NCI-H2171 treated with DMSO at 0.1 percent for 48 hours (cell line): ENCODE measurements around the gene KRTAP10-5.
"Not testable (repeated sequence)": the region's sequence is repeated elsewhere in the genome, so short reads cannot be mapped to it uniquely, and the experiment has no call there.

Source experiments
- DNase-seq: peaks from one replicate; lab custom pipeline; 2025; lab: John Stamatoyannopoulos, UW

Gene KRTAP10-5, protein sequence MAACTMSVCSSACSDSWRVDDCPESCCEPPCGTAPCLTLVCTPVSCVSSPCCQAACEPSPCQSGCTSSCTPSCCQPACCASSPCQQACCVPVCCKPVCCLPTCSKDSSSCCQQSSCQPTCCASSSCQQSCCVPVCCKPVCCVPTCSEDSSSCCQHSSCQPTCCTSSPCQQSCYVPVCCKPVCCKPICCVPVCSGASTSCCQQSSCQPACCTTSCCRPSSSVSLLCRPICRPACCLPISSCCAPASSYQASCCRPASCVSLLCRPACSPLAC

DNA sequence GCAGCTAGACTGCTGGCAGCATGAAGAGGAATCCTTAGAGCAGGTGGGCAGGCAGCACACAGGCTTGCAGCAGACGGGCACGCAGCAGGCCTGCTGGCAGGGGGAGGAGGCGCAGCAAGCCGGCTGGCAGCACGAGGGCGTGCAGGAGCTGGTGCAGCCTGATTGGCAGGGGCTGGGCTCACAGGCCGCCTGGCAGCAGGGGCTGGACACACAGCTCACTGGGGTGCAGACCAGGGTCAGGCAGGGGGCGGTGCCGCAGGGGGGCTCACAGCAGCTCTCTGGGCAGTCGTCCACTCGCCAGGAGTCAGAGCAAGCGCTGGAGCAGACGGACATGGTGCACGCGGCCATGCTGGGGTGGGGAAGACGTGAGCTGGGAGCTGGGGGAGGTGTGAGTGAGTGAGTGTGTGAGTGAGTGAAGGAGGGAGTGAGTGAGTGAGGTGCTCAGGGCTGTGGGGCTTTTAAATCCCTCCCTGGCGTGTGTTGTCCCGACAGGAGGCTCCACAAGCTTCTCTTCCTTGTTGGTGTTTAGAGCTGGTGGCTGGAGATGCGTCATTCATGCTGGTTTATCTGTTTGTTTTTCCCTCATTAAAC, at the start of gene KRTAP10-5:
Gene KRTAP10-5, minus strand, starts transcription at position 374 of the 591 bp plus-strand sequence. Its CDS starts 26 bp downstream, at position 348.
- peak; percentile 46 for DNase-seq

DNA sequence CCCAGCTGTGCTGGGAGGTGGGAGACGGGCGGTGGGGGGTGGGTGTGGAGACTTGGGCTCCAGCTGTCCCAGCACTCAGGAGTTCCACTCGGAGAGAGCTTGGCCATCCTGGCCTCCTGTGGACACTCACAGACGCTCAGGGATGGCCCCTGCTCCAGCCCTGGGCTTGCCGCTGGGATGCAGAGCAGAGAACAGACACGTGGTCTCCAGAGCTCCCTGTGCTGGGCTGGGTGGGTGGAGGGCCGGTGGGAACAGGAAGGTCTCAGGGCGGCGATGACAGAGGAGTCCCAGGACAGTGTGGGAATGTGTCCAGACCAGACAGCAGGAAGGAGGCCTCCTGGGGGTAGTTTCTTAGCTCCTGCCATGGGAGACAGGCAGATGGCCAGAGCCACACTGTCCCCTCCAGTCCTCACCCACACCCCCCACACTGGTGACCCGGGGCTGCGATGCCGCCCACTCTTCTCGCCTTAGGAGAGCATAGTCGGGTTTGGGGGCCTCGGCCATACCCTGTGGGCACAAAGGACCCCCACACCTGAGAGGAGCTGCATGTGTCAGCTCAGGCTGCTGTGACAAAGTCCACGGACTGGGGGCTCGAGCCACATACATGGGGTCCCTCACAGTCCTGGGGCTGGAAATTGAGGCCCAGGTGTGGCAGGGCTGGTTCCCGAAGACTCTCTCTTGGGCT, 48.4 kb upstream of the KRTAP10-5 start:
- no peak for DNase-seq

DNA sequence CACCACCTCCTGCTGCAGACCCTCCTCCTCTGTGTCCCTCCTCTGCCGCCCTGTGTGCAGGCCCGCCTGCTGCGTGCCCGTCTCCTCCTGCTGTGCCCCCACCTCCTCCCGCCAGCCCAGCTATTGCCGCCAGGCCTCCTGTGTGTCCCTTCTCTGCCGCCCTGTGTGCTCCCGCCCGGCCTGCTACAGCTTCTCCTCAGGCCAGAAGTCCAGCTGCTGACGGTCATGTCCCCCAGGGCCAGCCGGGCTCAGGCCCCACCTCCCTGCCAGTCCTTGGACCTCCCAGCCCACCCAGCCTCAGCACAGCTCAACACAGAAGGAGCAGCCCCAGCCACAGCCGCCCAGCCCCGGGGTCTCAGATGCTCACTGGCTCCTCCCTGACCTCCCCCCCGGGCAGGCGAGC, 47.4 kb upstream of the KRTAP10-5 start:
- DNase-seq = not testable (repeated sequence)

DNA sequence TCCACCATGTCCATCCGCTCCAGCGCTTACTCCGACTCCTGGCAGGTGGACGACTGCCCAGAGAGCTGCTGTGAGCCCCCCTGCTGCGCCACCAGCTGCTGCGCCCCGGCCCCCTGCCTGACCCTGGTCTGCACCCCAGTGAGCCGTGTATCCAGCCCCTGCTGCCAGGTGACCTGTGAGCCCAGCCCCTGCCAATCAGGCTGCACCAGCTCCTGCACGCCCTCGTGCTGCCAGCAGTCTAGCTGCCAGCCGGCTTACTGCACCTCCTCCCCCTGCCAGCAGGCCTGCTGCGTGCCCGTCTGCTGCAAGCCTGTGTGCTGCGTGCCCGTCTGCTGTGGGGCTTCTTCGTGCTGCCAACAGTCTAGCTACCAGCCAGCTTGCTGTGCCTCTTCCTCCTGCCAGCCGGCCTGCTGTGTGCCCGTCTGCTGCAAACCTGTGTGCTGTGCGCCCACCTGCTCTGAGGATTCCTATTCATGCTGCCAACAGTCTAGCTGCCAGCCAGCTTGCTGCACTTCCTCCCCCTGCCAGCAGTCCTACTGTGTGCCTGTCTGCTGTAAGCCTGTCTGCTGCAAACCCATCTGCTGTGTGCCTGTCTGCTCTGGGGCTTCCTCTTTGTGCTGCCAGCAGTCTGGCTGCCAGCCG, 46.9 kb upstream of the KRTAP10-5 start:
- not testable (repeated sequence) for DNase-seq

DNA sequence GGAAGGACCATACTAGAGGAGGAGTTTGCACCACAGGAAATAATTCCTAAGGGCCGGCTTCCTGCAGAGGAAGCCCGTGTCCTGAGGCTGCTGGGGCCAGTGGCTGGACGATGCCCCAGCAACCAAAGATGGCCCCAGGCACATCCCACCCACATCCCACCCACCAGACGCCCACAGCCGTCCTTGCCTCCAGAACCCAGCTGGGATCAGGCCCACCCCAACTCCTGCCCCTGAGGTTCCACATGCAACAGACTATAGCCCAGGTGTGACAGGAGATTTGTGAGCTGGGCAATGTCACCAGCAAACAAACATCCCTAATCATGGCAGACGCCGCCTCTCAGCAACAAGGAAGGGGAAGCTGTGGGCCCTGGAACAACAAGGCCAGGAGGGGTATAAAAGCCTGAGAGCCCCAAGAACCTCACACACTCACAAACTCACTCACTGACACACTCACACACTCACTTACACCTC, 46.3 kb upstream of the KRTAP10-5 start, which contains the start of gene KRTAP10-9:
Gene KRTAP10-9, plus strand, starts transcription at position 421 of the 471 bp plus-strand sequence. CDS start 79 bp downstream, outside the sequence.
- DNase-seq = no peak

DNA sequence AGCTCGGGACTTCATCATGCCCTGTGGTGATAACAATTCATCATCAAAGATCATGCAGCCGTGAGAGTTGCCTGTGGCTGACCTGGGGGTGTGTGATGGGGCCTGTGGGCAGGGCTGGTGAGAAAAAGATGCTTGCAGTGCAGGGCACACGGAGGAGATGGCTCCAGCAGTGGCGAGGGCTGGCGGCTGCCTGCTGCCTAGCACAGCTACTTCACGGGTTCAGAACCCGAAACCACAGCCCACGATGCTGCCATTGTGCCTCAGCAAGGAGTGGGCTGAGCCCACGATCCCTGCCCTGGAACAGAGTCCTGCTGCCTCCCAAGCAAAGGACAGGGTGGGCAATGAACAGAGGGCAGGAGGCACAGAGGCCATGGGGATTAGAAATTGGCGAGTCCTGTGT, 45.9 kb upstream of the KRTAP10-5 start:
- no peak for DNase-seq

DNA sequence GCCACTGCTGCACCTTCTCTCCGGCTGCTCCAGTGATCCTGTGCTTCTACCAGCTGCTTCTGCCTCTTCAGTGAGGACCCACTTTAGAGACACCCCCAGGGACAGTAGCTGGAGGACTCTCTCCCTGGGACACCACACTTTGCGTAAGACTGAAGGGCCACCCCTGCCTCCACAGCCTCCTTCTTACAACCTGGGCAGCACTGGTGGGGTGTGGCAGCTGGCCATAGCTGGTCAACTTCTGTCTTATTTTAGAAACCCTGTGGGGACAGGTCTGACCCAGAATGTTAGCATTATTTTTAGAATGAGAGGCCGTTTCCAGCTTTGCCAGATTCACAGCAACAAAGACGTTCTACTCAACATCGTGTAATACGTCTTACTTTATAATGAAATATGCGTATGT, 45.4 kb upstream of the KRTAP10-5 start:
- no peak for DNase-seq

DNA sequence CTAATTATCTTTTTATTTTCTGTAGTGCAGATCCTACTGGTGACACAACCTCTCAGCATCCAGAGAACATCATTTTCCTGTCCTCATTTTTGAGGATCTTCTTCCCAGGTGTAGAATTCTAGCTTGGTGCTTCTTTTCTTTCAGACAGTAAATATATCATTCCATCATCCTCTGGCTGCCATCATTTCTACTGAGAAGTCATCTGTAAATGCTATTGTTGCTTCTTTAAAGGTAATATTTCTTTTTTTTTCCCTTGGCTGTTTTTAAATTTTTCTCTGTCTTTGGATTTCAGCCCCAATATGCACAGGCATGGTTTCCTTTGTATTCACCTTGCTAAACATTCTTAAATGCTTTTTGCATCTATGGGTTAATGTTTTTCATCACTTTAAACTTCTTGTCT, 43.2 kb upstream of the KRTAP10-5 start:
- no peak for DNase-seq

DNA sequence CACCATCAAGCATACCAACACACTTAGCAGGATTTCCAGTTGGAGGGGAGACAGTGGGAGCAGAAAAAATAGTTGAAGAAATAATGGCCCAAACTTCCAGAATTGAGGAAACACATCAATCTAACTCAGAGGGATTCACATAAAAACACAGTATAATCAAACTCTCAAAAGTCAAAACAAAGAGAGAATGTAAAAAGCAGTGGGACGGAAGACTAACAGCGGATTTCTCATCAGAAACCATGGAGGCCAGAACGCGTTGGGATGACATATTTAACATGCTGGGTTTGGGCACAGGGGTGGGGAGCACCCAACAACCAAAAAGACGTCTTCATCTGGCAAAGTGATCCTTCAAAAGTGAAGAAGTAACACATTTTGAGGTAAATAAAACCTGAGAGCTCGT, 39.5 kb upstream of the KRTAP10-5 start:
- DNase-seq = no peak

DNA sequence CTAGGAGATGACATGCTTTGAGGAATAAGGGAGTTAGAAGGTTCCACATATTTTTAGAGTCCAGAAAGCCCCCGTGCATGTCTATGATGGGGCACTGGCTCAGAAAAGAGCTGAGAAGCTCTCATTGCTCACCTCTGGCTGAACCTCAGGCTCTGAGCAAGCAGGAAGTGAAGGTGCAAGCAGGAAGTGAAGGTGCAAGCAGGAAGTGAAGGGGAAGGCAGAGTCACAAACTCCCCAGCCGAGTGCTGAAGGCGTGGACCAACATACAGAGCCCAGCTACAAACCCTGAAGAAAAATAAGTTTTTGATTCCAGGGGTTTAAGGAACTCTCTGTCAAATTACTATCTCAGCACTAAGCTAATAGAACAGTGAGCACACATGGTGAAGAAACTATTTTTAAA, 38.5 kb upstream of the KRTAP10-5 start:
- no peak for DNase-seq

DNA sequence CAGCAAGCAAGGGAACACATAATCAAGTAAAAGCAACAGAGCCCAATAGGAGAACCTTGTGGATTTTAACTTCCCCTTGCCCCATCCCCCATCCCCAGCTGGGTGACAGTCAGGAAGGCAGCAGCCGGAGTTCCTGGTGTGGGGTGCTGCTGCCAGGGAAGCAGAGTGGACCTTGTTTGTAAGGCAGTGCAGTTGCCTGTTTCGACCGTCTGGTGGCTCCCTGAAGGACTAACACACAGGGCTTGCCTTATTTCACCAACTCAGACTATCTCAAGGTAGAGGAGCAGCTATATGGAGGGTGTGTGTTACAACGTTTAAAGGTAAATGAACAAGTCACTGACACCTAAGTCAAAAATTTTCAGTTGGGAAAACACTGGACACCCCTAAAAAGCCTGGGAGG, 38.1 kb upstream of the KRTAP10-5 start:
- DNase-seq = no peak

DNA sequence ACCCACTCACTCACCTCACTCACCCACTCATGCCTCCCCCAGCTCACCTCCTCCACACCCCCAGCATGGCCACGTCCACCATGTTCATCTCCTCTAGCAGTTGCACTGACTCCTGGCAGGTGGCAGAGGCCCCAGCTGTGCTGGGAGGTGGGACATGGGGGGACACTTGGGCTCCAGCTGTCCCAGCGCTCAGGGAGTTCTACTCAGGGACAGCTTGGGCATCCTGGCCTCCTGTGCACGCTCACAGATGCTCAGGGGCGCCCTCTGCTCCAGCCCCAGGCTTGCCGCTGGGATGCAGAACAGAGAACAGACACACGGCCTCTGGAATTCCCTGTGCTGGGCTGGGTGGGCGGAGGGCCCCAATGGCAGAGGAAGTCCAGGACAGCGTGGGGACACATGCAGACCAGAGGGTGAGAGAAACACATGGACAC, 36.7 kb upstream of the KRTAP10-5 start:
- DNase-seq = peak; percentile 39

DNA sequence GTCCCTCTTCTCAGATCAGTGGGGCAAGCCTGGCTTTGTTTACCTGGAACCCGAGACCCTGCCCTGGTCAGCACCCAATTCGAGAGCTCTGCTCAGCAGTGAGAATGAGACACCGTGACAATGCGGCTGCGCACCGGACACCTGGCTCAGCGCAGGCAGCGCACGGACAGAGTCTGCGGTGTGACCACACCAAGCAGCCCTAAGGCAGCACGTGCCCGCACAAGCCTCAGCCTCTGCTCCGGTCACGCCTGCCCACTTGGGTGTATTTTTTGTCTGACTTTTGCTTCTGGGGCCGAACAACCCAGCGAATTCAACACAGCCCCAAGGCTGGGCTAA, 36.2 kb upstream of the KRTAP10-5 start:
- DNase-seq = no peak

DNA sequence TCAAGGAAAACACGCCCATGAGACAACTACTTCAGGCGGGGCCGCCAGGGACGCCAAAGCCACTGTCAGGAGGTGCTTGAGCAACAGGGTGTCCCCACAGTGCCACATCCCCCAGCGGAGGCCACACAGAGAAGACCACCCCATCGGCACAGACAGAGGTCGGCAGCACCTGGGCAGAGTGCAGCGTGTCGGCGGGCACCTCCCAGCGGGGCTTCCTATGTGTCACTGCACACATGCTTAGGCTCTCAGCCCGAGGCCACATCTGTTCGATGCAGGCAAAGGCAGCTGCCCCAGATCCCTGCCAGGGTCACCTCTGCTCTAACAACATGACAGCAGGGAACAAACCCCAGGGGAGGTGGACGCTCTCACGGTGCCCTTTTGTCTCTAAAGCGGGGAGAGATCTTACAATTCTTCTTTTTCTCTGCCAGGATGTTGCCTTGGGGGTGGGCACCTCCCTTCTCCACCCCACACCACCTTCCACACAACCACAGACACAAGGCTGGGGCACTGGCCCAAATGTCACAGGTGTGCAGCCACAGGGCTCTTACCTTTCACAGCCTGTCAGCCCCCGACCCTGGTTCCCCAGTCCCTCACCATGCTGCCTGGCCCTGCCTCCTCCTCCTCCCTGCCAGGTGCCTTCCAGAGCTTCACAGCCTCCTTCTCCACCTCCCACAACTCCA, 35.6 kb upstream of the KRTAP10-5 start:
- DNase-seq = peak; percentile 87

DNA sequence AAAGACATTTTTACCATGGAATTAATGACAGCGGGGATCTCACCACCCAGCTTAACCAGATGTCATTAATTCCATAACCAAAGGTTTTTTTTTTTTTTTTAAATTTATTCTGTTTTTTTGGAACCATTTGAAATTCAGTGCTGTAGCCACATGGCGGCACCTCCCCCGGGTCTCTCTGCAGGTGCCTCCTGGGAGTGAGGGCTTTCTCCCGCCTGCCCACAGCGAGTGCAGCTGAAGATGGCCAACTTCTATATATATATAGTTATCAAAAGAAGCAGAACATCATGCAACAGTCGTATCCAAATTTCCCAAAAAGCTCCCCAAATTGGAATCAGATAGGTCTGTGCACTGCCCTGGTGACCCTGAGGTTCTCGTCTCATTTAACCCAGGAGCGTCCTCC, 35.1 kb upstream of the KRTAP10-5 start:
- peak; percentile 31 for DNase-seq

DNA sequence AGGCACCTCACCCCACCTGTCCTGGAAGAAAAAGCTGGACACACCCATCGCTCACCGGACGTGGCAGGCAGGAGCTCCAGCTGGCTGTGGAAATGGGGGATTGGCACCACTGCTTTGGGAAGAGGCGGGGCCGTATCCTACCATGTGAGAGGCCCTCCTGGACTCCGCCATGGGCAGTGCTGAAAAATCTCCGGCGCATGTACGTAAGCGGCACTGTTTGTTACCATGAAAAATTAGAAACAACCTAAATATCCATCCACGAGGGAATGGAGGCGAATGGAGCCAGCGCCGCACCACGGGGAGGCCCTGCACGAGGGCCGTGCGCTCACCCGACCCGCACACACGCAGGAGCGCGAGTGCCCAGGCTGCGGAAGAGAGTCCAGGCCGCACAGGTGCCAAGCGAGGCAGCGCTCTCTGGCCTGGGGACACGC, 34.6 kb upstream of the KRTAP10-5 start:
- no peak for DNase-seq

DNA sequence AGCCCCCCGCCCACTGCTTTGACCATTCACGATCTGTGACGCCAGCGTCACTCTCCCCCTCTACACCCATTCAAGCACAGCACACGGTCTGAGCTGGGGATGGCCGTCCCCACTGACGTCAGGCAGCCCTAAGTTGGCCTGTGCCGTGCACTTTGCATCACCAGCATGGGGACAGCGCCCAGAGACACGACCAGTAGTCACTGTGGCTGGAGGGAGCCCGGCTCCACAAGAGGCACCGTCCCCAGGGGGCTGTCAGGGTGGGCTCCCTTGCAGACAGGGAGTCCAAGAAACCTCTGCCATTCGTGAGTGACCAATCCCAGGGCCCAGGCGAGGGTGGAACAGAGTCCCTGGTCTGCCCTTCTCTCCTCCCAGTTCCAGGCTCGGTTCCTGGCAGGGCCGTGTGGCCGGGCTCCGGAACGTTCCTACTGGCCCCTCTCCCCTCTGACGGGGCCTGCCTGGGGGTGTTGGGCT, 33.8 kb upstream of the KRTAP10-5 start:
- DNase-seq = no peak

DNA sequence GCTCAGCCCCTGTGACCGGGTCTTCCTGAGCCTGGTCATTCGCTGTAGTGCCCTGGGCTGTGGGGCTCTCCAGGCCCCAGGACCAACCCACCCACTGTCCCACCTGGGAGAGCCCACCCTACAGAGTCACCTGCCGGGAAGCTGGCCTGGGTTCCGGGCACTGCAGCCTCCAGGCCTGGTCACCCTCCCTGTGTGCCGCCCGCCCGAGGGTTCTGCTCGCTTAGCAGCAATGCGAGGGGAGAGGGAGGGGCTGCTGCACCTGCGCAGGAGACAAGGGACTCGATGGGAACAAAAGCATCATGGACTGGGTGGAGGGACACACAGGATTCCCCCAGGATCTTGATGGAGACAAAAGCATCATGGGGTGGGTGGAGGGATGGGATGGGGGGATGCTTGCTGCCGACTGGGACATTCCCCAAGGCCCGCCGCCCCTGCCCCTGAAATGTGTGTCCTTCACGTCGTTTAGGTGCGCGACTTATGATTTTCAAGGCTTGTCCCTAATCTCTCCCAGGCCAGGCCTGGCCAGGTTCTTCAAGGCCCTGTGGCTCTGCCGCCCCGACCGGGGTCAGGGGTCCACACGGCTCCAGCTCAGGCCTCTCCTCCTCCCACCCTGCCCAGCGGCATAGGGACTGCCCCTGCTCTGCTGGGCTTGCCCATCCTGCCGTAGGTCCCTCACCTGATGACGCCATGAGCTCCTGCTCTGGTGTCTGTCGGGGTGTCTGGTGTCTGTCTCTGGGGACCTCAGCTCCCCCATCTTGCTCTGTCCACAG, 33.2 kb upstream of the KRTAP10-5 start:
- DNase-seq = no peak

DNA sequence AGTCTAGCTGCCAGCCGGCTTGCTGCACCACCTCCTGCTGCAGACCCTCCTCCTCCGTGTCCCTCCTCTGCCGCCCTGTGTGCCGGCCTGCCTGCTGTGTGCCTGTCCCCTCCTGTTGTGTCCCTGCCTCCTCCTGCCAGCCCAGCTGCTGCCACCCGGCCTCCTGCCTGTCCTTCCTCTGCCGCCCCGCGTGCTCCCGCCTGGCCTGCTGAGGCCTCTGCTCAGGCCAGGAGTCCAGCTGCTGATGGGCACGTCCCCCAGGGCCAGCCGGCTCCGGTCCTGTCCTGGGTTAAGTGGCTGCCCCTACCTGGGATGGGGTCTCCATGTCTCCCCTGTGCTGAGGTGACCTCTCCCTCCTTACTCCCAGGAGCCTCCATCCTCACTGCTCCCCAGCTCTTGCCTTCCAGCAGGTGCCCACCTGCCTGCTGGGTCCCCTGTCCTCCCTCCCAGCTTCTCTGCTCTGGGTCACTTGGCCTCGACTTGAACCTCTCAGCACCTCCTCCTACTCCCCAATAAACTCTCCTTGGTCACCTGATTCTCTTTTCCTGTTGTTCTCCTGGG, 32.3 kb upstream of the KRTAP10-5 start:
- DNase-seq = no peak

DNA sequence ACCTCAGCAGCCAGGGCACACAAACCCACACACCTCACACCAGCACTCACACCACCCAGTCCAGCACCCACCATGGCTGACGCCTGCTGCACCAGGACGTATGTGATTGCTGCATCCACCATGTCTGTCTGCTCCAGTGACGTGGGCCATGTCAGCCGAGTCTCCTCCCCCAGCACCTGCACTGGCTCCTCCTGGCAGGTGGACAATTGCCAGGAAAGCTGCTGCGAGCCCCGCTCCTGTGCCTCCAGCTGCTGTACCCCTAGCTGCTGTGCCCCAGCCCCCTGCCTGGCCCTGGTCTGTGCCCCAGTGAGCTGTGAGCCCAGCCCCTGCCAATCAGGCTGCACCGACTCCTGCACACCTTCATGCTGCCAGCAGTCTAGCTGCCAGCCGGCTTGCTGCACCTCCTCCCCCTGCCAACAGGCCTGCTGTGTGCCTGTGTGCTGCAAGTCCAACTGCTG, 31.7 kb upstream of the KRTAP10-5 start, which contains the start of gene KRTAP10-8:
Gene KRTAP10-8, plus strand, starts transcription at position 51 of the 458 bp plus-strand sequence. Its CDS starts 22 bp downstream, at position 73.
- peak; percentile 25 for DNase-seq
